ENCODE measurements around the gene SNAI1.
"Not testable (repeated sequence)": the region's sequence is repeated elsewhere in the genome, so short reads cannot be mapped to it uniquely, and the experiment has no call there.

SNAI1 gene

DNA sequence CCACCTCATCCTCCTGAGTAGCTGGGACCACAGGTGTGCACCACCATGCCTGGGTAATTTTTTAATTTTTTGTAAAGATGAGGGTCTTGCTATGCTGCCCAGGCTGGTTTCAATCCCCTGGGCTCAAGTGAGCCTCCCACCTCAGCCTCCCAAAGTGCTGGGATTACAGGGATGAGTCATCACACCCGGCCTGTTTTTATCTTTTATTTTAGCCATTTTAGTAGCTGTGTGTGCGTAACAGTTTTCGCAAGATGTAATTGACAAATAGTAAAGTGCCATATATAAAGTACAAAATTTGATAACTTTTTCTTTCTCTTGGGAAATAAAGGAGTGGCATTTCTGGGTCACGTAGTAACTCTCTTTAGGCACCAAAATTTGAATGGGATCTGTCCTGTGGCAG, 21.4 kb downstream of the SNAI1 start:
- Histone ChIP-seq H3K4me3 (ENCODE audit: low read depth, low read length) (no peak overlapping the region), H3K27ac (ENCODE audit: low read depth, low read length) (no peak overlapping the region), H3K9ac (ENCODE audit: low read length) (no peak overlapping the region), H3K36me3 (ENCODE audit: control insufficient read depth, insufficient read depth, low read length) (no peaks in the 10 kb centered on the region), H3K4me1 (ENCODE audit: control insufficient read depth, insufficient read depth, low read length) (peaks cover 5% of the 10 kb centered on the region; the same call in 1 of the 2 replicates), H3K9me3 (ENCODE audit: control insufficient read depth, insufficient read depth, low read depth, low read length) (no peaks in the 10 kb centered on the region), H3K27me3 (ENCODE audit: control insufficient read depth, insufficient read depth, low read length) (no peaks in the 10 kb centered on the region)

DNA sequence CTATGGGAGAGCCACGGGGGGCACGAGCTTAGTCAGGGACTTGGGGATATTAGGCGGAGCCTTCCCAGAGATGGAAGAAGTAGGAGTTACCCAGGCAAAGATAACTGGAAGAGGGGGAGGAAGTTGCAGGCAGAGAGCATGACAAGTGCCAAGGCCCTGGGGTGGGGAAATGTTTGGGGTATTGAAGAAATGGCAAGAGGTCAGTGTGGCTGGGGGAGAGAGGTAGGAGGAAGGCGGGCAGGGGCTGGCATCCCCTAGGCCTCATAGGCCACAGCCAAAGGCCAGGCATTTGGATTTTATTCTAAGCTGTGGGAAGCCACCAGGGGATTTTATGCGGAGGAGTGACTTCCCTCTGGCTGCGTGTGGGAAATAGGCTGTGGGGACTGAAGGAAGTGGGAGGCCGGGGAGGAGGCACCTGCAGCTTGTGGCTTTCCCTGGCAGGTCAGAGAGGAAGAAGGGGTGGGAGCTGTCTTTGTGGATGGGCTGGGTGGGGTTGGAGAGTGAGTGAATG, 22.7 kb downstream of the SNAI1 start:
- Histone ChIP-seq H3K27me3 (ENCODE audit: control insufficient read depth, insufficient read depth, low read length) (peaks cover 9% of the 10 kb centered on the region), H3K9ac (ENCODE audit: low read length) (no peak overlapping the region), H3K36me3 (ENCODE audit: control insufficient read depth, insufficient read depth, low read length) (no peaks in the 10 kb centered on the region), H3K27ac (ENCODE audit: low read depth, low read length) (no peak overlapping the region), H3K9me3 (ENCODE audit: control insufficient read depth, insufficient read depth, low read depth, low read length) (no peaks in the 10 kb centered on the region), H3K4me1 (ENCODE audit: control insufficient read depth, insufficient read depth, low read length) (peaks cover 13% of the 10 kb centered on the region), H3K4me3 (ENCODE audit: low read depth, low read length) (no peak overlapping the region)

DNA sequence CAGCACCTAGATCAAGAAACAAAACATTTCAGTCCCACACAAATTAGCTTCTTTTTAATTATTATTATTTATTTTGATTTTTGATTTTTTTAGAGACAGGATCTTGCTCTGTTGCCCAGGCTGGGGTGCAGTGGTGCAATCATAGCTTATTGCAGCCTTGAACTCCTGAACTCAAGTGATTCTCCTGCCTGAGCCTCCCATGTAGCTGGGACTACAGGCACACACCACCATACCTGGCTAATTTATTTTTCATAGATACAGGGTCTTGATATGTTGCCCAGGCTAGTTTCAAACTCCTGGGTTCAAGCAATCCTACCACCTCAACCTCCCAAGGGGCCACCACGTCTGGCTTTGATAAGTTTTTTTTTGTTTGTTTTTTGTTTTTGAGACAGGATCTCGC, 24.6 kb downstream of the SNAI1 start:
- Histone ChIP-seq H3K27ac (ENCODE audit: low read depth, low read length) (no peak overlapping the region), H3K9ac (ENCODE audit: low read length) (no peak overlapping the region), H3K4me1 (ENCODE audit: control insufficient read depth, insufficient read depth, low read length) (peaks cover 14% of the 10 kb centered on the region), H3K9me3 (ENCODE audit: control insufficient read depth, insufficient read depth, low read depth, low read length) (no peaks in the 10 kb centered on the region), H3K4me3 (ENCODE audit: low read depth, low read length) (no peak overlapping the region), H3K36me3 (ENCODE audit: control insufficient read depth, insufficient read depth, low read length) (no peaks in the 10 kb centered on the region), H3K27me3 (ENCODE audit: control insufficient read depth, insufficient read depth, low read length) (peaks cover 12% of the 10 kb centered on the region)

DNA sequence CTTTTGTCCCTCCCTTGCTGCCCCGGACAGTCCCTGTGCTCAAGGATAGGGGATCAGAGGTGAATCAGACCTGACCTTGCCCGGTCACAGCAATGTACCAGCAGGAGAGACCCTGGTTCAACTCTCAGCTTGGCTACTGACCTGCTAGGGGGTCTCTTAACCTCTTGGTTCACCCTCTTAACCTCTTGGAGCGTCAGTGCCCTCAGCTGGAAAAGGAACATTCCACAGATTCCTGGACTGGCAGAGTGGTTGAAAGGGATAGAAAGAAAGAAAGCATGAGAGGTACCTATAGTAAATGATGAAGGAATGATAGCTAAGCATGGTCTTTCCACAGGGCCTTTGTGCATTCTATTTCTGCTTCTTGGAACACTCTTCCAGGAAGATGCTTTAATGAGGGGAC, 25.2 kb downstream of the SNAI1 start:
- no peaks in the 10 kb centered on the region for H3K36me3 ChIP-seq (ENCODE audit: control insufficient read depth, insufficient read depth, low read length)
- H3K27me3 ChIP-seq (ENCODE audit: control insufficient read depth, insufficient read depth, low read length) = peaks cover 12% of the 10 kb centered on the region
- no peak overlapping the region for H3K9ac ChIP-seq (ENCODE audit: low read length)
- H3K4me3 ChIP-seq (ENCODE audit: low read depth, low read length) = no peak overlapping the region
- no peaks in the 10 kb centered on the region for H3K9me3 ChIP-seq (ENCODE audit: control insufficient read depth, insufficient read depth, low read depth, low read length)
- H3K4me1 ChIP-seq (ENCODE audit: control insufficient read depth, insufficient read depth, low read length) = peaks cover 20% of the 10 kb centered on the region
- H3K27ac ChIP-seq (ENCODE audit: low read depth, low read length) = no peak overlapping the region

DNA sequence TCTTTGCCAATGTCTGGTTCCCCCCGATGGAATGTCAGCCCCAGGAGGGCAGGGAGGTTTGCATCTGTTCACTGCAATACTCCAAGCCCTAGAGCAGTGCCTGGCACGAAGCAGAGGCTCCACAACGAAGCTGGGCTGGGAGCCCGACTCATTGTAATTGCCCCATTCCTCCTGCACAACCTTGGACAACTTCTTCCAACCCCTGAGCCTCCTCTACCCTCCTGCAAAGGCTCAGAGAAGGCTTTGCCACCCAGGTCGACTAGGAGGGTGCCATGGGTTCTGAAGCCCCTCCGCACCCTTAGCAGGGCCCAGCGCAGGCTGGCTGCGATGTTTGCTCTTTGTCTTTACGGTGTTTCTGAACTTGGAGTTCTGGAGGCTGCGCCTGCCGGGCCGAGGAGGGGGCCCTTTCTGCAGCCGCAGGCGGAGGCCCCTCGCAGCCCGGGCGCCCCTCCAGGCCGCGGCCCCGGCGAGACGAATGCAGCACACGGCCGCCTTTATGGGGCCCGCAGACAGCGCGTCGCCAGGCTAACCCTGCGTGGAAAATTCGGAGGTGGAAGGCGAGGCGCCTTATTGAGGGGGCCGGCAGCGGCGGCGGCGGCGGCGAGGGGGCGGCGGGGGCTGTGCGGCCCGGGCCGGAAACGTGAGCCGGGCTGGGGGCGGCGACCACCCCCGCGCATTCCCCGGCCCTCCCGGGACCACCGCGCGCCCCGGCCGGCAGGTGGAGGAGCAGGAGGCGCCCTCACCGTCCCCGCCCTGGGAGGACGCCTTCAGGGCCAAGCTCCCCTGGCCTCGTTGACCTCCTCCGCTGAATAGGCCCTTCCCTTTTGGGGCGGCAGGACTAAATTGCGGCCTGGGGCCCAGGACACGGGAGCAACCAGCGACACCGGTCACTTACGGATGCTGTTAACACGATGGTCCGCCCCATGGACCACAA, 27.0 kb downstream of the SNAI1 start:
- H3K27me3 ChIP-seq (ENCODE audit: control insufficient read depth, insufficient read depth, low read length) = peaks cover 12% of the 10 kb centered on the region
- H3K9ac ChIP-seq (ENCODE audit: low read length) = peak overlapping the region; percentile 41
- peak overlapping the region; percentile 43 for H3K4me3 ChIP-seq (ENCODE audit: low read depth, low read length)
- H3K36me3 ChIP-seq (ENCODE audit: control insufficient read depth, insufficient read depth, low read length) = no peaks in the 10 kb centered on the region
- H3K27ac ChIP-seq (ENCODE audit: low read depth, low read length) = no peak overlapping the region
- no peaks in the 10 kb centered on the region for H3K9me3 ChIP-seq (ENCODE audit: control insufficient read depth, insufficient read depth, low read depth, low read length)
- H3K4me1 ChIP-seq (ENCODE audit: control insufficient read depth, insufficient read depth, low read length) = peaks cover 27% of the 10 kb centered on the region

DNA sequence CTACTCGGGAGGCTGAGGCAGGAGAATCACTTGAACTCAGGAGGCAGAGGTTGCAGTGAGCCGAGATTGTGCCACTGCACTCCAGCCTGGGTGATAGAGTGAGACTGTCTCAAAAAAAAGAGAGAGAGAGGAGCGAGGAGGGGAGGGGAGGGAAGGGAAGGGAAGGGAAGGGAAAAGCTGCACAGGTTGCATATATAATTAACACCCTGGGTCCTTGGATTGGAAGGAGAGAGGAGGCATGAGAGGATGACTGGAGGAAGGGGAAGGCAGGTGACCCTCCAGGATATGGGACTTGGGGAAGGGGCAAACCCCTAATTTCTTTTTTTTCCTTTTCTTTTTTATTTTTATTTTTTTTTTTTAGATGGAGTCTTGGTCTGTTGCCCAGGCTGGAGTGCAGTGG, 28.8 kb downstream of the SNAI1 start:
- peaks cover 12% of the 10 kb centered on the region for H3K27me3 ChIP-seq (ENCODE audit: control insufficient read depth, insufficient read depth, low read length)
- H3K27ac ChIP-seq (ENCODE audit: low read depth, low read length); H3K9me3 ChIP-seq (ENCODE audit: control insufficient read depth, insufficient read depth, low read depth, low read length); H3K36me3 ChIP-seq (ENCODE audit: control insufficient read depth, insufficient read depth, low read length); H3K9ac ChIP-seq (ENCODE audit: low read length); H3K4me3 ChIP-seq (ENCODE audit: low read depth, low read length): not testable (repeated sequence)
- peaks cover 39% of the 10 kb centered on the region for H3K4me1 ChIP-seq (ENCODE audit: control insufficient read depth, insufficient read depth, low read length)

DNA sequence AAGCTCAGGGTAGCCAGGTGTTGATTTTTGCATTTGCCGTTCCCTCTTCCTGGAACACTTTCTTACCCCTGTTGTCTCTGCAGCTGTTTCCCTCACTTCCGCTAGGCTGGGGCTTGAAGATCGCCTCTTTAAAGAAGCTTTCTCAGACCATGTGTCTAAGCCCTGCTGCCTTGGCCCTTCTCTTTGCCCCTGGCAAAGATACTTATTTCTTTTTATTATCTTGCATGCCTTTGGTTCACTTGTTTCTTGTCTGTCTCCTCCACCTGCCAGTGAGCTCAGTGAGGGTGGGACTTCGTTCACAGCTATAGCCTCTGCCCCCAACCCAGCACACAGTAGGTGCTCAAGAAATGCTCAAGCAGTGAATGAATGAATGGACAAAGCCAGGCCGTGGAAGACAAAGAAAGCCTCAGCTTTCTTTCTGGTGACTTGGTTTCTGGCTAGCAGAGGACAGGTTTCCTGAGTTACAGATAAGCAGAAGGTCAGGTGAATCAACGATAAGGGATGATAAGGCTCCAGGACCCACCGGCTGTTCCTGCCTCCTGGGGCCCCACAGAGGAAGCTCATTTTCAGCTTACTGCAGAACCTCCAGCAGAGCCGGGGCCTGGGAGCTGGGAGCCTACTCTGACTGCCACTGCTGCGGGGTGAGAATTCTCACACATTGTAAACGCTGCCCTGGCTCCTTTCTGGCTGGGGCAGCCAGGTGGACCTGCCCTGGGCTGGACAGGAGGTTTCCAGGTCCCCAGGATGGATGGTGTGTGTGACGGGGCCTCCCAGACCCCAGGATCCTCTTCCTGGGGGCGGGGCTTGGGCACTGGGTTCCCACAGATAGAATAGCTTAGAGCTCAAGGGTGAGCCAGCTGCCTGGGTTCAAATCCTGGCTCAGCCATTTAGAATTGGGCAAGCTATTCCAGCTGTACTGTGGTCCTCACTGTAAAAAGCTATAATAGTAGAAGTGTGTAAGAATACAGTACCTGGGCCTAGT, 29.8 kb downstream of the SNAI1 start:
- Histone ChIP-seq H3K4me1 (ENCODE audit: control insufficient read depth, insufficient read depth, low read length) (peaks cover 39% of the 10 kb centered on the region), H3K9ac (ENCODE audit: low read length) (no peak overlapping the region), H3K27ac (ENCODE audit: low read depth, low read length) (no peak overlapping the region), H3K4me3 (ENCODE audit: low read depth, low read length) (no peak overlapping the region), H3K36me3 (ENCODE audit: control insufficient read depth, insufficient read depth, low read length) (no peaks in the 10 kb centered on the region), H3K9me3 (ENCODE audit: control insufficient read depth, insufficient read depth, low read depth, low read length) (no peaks in the 10 kb centered on the region), H3K27me3 (ENCODE audit: control insufficient read depth, insufficient read depth, low read length) (peaks cover 12% of the 10 kb centered on the region)

DNA sequence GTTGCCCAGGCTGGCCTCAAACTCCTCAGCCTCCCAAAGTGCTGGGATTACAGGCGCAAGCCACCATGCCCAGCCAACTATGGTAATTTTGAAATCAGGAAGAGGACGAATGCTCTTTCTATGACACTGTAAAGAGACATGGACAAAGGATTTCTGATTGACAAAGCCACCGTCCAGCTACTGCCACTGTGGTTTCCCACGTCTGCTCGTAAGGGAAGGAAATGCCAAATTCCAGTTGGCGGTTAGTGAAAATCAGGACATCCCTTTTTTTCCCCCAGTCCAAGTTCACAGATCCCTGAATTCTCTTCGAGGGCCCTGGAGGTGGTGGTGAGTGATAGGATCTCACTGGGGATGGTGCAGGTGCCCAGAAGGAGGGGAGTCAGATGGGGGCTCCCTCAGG, 31.2 kb downstream of the SNAI1 start:
- Histone ChIP-seq H3K4me1 (ENCODE audit: control insufficient read depth, insufficient read depth, low read length) (peaks cover 33% of the 10 kb centered on the region), H3K27ac (ENCODE audit: low read depth, low read length) (no peak overlapping the region), H3K9me3 (ENCODE audit: control insufficient read depth, insufficient read depth, low read depth, low read length) (no peaks in the 10 kb centered on the region), H3K9ac (ENCODE audit: low read length) (no peak overlapping the region), H3K27me3 (ENCODE audit: control insufficient read depth, insufficient read depth, low read length) (peaks cover 12% of the 10 kb centered on the region), H3K4me3 (ENCODE audit: low read depth, low read length) (no peak overlapping the region), H3K36me3 (ENCODE audit: control insufficient read depth, insufficient read depth, low read length) (no peaks in the 10 kb centered on the region)

DNA sequence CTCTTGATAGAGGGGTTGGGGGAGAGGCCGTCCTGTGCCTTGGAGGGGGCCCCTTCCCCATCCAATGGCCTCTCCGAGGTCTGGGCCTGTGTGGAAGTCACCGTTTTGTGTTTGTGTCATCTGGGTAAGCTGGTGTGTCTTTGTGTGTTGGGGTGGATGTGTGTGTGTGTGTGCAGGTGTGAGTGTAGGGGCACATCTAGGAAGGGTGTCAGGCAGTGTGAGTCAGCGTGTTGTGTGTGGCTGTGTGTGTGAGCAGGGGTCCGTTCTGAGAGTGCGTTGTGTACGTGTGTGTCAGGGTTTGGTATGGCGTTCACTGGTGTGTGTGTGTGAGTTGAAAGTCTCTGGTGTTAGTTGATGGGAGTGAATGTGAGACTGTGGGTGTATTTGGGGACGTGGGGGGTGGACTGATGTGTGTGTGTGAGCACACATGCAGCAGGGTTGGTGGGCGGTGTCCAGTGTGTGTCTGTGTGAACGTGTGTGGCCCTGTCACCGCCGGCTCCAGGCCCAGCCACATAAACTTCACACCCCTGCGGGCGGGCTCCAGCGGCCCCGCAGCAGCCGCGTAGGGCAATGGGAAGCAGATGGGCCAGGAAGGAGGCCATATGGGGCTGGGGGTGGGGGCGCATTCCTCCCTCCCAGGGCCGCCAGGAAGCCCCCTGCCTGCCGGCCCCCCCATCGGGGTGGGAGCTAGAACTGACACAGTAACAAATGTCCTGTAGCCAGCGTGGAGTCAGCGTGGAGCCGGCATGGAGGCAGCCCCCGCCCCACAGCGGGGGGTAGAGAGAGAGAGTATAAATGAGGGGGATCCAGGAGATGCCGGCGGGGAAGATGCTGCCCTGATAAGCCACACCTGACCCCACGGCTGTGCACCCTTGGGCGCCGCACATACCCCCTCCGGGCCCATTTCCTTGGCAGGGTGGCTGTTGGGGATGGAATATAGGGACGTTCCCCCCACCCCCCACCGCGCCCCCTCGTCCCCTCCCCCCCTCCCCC, 32.1 kb downstream of the SNAI1 start:
- H3K27me3 ChIP-seq (ENCODE audit: control insufficient read depth, insufficient read depth, low read length) = peaks cover 8% of the 10 kb centered on the region
- no peaks in the 10 kb centered on the region for H3K36me3 ChIP-seq (ENCODE audit: control insufficient read depth, insufficient read depth, low read length)
- H3K4me1 ChIP-seq (ENCODE audit: control insufficient read depth, insufficient read depth, low read length) = peaks cover 29% of the 10 kb centered on the region
- H3K4me3 ChIP-seq (ENCODE audit: low read depth, low read length) = no peak overlapping the region
- no peak overlapping the region for H3K27ac ChIP-seq (ENCODE audit: low read depth, low read length)
- peak overlapping the region; percentile 35 for H3K9ac ChIP-seq (ENCODE audit: low read length)
- H3K9me3 ChIP-seq (ENCODE audit: control insufficient read depth, insufficient read depth, low read depth, low read length) = no peaks in the 10 kb centered on the region

DNA sequence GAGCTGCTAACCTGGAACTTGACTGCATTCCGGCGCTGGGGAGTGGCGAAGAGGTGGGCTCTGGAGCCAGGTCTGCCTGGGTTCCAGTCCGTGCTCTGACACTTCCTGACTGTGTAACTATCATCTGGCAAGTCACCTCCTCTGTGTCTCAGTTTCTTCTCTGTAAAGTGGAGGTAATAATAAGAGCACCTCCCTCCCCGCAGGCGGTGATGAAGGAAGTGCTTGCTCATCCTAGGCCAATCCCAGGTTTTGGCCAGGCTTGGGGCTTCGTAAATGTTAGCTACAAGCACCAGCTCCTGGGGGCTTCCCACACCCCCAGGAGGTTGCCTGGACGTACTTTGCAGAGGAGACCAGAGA, 32.8 kb downstream of the SNAI1 start:
- H3K4me3 ChIP-seq (ENCODE audit: low read depth, low read length) = peak overlapping the region; percentile 18; the same call in 1 of the 2 replicates
- H3K36me3 ChIP-seq (ENCODE audit: control insufficient read depth, insufficient read depth, low read length) = no peaks in the 10 kb centered on the region
- H3K4me1 ChIP-seq (ENCODE audit: control insufficient read depth, insufficient read depth, low read length) = peaks cover 25% of the 10 kb centered on the region
- peak overlapping the region; percentile 69 for H3K9ac ChIP-seq (ENCODE audit: low read length)
- H3K27me3 ChIP-seq (ENCODE audit: control insufficient read depth, insufficient read depth, low read length) = peaks cover 3% of the 10 kb centered on the region
- peak overlapping the region; percentile 74; the same call in 1 of the 2 replicates for H3K27ac ChIP-seq (ENCODE audit: low read depth, low read length)
- H3K9me3 ChIP-seq (ENCODE audit: control insufficient read depth, insufficient read depth, low read depth, low read length) = no peaks in the 10 kb centered on the region
